GM12801 (cell line): Measurements from ENCODE around the gene ATP4A.

Experiments used
- CTCF ChIP-seq: IDR thresholded peaks from one replicate; pipeline ENCODE4 v1.5.1; 2011; ENCODE audit warnings: control low read depth; ENCODE audit not compliant: insufficient read length; ENCODE audit errors: extremely low read depth

ATP4A gene

GRCh38 chr19:35516310-35516709 lies 47.1 kb downstream of the ATP4A start:
- no peak for TF ChIP-seq CTCF

GRCh38 chr19:35514282-35514809 lies 49.1 kb downstream of the ATP4A start:
- no peak for TF ChIP-seq CTCF

- TF ChIP-seq CTCF = no peak
Measured at GRCh38 chr19:35513628-35514281, 49.7 kb downstream of the ATP4A start, which contains the start of gene DMKN. Gene DMKN (minus strand): TSS chr19:35513649. CDS start chr19:35513475, 174 bp downstream.

- no peak for TF ChIP-seq CTCF
Measured at GRCh38 chr19:35512831-35513627, 50.4 kb downstream of the ATP4A start.

GRCh38 chr19:35511337-35511736 lies 52.1 kb downstream of the ATP4A start:
- no peak for TF ChIP-seq CTCF

GRCh38 chr19:35510626-35510964 lies 52.9 kb downstream of the ATP4A start:
- TF ChIP-seq CTCF = no peak

- peak; percentile 45 for TF ChIP-seq CTCF
Measured at GRCh38 chr19:35509861-35510625, 53.4 kb downstream of the ATP4A start.
